Activated naive CD8-positive, alpha-beta T cell treated with anti-CD3 and anti-CD28 coated beads, Interleukin-2, amount 50 U/mL, for 24 hours (primary cell): Measurements from ENCODE around the gene KIAA1217.

Experiments used
- ATAC-seq: fragments of 150-1000 bp; cut with Tn5 transposase; one replicate; pipeline ENCODE4 v1.10.0; 2021
- DNase-seq: peaks from one replicate; pipeline ENCODE4 v3.0.0; 2021
- H3K27ac Mint-ChIP-seq: one replicate; pipeline ENCODE4 v1.8.0; 2021; ENCODE audit warnings: mild to moderate bottlenecking, mixed read lengths
- H3K27me3 Mint-ChIP-seq: one replicate; pipeline ENCODE4 v1.8.0; 2021; ENCODE audit warnings: mixed read lengths
- H3K36me3 Mint-ChIP-seq: one replicate; pipeline ENCODE4 v1.8.0; 2021; ENCODE audit warnings: low read depth, mixed read lengths
- H3K4me1 Mint-ChIP-seq: one replicate; pipeline ENCODE4 v1.8.0; 2021; ENCODE audit warnings: mixed read lengths
- H3K4me3 Mint-ChIP-seq: one replicate; pipeline ENCODE4 v1.8.0; 2021; ENCODE audit warnings: mild to moderate bottlenecking, moderate library complexity, mixed read lengths
- H3K9me3 Mint-ChIP-seq: one replicate; pipeline ENCODE4 v1.8.0; 2021; ENCODE audit warnings: mixed read lengths

The KIAA1217 gene

DNA sequence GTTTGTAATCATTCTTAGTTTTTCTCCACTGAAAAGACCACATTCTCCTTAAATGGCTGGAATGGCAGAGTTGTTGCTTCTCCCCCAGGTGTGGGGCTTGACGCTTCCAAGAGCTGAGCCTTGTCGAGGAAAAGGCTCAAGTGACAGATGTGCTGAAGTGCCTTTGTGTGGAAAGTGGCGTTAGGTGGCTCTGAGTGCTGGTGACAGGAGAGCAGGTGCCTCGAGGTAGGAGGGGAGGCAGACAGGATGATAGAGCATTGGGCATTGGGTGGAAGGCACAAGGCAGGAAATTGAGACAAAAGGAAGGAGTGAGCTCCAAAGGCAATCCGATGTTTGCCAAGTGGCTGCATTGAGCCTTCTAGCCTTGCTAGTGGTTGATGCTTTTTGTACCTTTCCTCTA is 6.7 kb downstream of the KIAA1217 start:
- Mint-ChIP-seq H3K4me1 (peaks cover under 1% of the 10 kb centered on the region), H3K27me3 (peaks cover 22% of the 10 kb centered on the region), H3K9me3 (no peaks in the 10 kb centered on the region), H3K36me3 (no peaks in the 10 kb centered on the region), H3K4me3 (no peak overlapping the region), H3K27ac (no peak overlapping the region)
- DNase-seq: no peak
- no peak for ATAC-seq

DNA sequence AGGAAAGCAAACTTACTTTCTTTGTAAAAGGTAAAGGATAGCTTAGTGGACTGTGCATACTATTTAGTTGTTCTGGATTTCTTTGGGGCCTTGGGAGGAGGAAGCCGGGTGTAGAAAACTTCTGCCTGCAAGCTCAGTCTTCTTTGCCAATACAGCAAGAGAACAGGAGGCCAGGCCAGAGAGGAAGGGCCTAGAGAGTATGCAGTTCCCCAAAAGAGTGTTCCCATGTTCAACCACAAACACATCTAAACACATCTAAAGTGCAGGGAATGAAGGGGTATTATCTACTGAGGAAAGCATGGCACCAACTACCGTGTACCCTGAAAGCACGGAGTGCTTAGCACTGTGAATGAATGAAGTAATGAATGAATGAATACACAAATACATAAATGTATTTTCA is 11.0 kb downstream of the KIAA1217 start:
- no peak overlapping the region for H3K27ac Mint-ChIP-seq
- DNase-seq (no peak), ATAC-seq (no peak)
- H3K36me3 Mint-ChIP-seq: no peaks in the 10 kb centered on the region
- no peaks in the 10 kb centered on the region for H3K9me3 Mint-ChIP-seq
- no peaks in the 10 kb centered on the region for H3K4me1 Mint-ChIP-seq
- no peak overlapping the region for H3K4me3 Mint-ChIP-seq
- H3K27me3 Mint-ChIP-seq: peaks cover 8% of the 10 kb centered on the region

DNA sequence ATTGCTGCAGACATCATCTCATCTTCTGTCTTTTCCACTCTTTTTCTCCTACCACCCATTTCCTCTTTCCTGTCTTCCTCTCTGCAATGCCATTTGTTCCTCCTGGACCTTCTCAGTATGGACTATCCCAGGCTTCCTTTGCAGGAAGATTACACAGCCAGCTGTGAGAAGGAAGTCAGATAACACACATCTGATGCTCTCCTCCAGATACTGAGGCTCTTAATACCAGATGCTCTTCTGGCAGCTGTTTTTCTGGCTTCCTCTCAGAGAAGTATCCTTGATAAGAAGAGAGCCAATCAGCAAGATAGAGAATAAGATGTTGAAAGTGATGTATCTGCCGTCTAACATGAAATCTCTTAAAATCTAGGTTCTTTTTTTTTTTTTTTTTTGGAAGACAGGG is 14.4 kb downstream of the KIAA1217 start:
- DNase-seq: no peak
- Mint-ChIP-seq H3K27ac (no peak overlapping the region), H3K36me3 (no peaks in the 10 kb centered on the region), H3K4me1 (no peaks in the 10 kb centered on the region), H3K27me3 (peaks cover 2% of the 10 kb centered on the region), H3K4me3 (no peak overlapping the region), H3K9me3 (no peaks in the 10 kb centered on the region)
- no peak for ATAC-seq

DNA sequence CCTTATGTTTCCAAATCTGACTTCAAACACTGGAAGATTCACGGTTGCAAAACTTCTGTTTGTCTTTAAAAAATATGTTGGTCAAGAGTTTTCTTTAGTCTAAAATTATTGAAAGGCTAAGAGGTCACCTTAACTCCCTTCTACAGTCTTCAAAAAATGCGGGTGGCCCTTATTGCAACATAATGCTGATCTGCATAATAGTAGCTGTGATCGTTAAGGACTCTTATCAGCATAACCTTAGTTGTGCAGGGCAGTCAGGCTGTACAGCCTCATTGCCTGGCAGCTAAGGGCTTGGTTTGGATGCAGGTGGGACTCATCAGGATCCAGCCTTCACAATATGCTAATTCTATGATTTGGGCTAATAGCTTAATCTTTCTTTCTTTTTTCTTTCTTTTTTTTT is 15.0 kb downstream of the KIAA1217 start:
- Mint-ChIP-seq H3K4me1 (no peaks in the 10 kb centered on the region), H3K27ac (no peak overlapping the region), H3K27me3 (peaks cover 2% of the 10 kb centered on the region), H3K36me3 (no peaks in the 10 kb centered on the region), H3K4me3 (no peak overlapping the region), H3K9me3 (no peaks in the 10 kb centered on the region)
- ATAC-seq (no peak), DNase-seq (no peak)

DNA sequence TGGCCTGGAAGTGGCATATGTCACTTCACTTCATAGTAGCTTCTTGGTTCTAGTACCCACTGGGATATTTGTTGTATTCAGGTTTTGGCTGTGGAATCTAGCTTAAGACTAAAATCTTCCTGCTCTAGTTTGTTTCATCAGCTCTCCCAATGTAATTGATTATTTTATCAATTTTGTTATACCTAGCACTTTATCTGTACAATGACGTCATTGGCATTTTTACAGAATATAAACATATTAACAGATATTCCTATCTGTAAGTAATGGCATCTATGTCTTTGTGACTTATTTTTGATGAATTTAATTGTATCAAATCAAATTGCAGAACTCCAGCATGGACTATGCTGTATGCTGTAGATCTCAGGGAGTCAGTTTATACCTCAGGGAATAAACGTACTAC is 19.7 kb downstream of the KIAA1217 start:
- peaks cover 4% of the 10 kb centered on the region for H3K27me3 Mint-ChIP-seq

DNA sequence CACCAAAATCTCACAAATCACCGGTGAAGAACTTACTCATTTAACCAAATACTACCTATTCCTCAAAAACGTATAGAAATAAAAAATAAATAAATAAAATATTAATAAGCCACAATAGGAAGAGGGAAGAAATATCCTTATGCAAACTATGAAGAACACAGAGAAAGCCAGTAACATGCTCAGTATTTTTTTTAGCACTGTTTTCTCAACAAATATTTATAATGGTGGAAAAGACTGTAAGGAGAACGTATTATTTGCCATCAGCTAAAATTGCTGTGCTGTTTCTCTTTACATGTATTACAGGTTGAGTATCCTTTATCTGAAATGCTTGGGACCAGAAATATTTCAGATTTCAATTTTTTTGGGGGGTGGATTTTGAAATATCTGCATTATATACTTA is 21.0 kb downstream of the KIAA1217 start:
- Mint-ChIP-seq H3K36me3 (no peaks in the 10 kb centered on the region), H3K27me3 (peaks cover 4% of the 10 kb centered on the region), H3K9me3 (no peaks in the 10 kb centered on the region), H3K4me1 (no peaks in the 10 kb centered on the region), H3K4me3 (no peak overlapping the region), H3K27ac (no peak overlapping the region)
- DNase-seq (no peak), ATAC-seq (no peak)

More for the DNA sequence above, 19.7 kb downstream of the KIAA1217 start:
- DNase-seq: no peak
- Mint-ChIP-seq H3K36me3 (no peaks in the 10 kb centered on the region), H3K4me3 (no peak overlapping the region), H3K4me1 (no peaks in the 10 kb centered on the region), H3K9me3 (no peaks in the 10 kb centered on the region), H3K27ac (no peak overlapping the region)
- ATAC-seq: no peak

DNA sequence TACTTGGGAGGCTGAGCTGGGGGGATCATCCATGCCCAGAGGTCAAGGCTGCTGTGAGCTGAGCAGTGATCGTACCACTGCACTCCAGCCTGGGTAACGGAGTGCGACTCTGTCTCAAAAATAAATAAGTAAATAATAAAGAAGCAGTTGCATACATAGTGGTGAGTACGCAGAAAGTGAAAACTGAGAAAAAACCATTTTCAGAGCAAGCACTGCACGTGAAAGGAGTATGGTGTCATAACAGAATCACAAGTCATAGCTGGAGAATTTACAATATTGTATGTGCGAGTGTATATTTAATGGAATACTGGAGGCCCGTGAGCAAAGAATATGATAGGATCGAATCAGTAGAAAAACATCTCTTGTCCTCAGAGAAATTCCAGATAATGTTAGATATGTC is 22.3 kb downstream of the KIAA1217 start:
- H3K9me3 Mint-ChIP-seq: no peaks in the 10 kb centered on the region
- no peaks in the 10 kb centered on the region for H3K36me3 Mint-ChIP-seq
- peaks cover 4% of the 10 kb centered on the region for H3K27me3 Mint-ChIP-seq
- H3K4me1 Mint-ChIP-seq: no peaks in the 10 kb centered on the region
- H3K27ac Mint-ChIP-seq: no peak overlapping the region
- DNase-seq (no peak), ATAC-seq (no peak)
- no peak overlapping the region for H3K4me3 Mint-ChIP-seq

DNA sequence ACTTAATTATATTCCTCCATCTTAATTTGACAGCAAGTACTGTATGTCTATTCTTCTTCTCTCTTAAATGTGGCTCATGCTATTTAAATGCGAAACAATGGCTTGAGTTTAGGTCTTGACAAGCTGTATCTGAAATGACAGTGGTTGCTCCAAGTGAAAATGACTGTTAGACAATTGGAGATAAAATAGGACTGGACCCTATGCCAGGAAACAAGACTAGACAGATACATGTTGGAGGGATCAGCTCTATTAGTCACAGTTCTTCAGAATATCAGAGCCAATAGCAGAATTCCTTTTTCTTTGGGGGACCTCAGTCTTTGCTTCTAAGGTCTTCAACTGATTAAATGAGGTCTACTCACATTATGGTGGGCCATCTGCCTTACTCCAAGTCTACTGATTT is 25.8 kb downstream of the KIAA1217 start:
- H3K27me3 Mint-ChIP-seq: peaks cover 25% of the 10 kb centered on the region
- H3K9me3 Mint-ChIP-seq: no peaks in the 10 kb centered on the region
- DNase-seq (no peak), ATAC-seq (no peak)
- no peak overlapping the region for H3K4me3 Mint-ChIP-seq
- no peaks in the 10 kb centered on the region for H3K4me1 Mint-ChIP-seq
- H3K36me3 Mint-ChIP-seq: no peaks in the 10 kb centered on the region
- H3K27ac Mint-ChIP-seq: no peak overlapping the region

DNA sequence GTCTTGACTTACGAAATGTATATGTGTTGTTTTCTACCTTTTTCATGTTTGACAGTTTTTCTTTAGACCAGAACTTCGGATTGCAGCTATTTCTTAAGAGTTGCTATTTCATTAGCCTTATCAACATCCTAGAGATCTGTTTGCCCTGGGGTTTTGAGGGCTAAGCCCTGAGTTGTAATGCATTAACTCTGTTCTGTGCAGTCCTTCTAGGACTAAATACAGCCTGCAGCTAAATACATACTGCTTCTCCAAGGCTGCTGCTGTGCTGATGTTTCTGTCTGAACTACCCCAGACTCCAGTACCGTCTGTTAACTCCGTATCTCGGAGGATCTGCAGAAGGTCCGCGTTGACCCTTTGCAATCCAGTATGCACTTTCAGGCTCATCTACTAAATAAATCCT is 26.5 kb downstream of the KIAA1217 start:
- ATAC-seq (no peak), DNase-seq (no peak)
- H3K27ac Mint-ChIP-seq: no peak overlapping the region
- no peaks in the 10 kb centered on the region for H3K9me3 Mint-ChIP-seq
- H3K4me3 Mint-ChIP-seq: no peak overlapping the region
- peaks cover 27% of the 10 kb centered on the region for H3K27me3 Mint-ChIP-seq
- no peaks in the 10 kb centered on the region for H3K4me1 Mint-ChIP-seq
- H3K36me3 Mint-ChIP-seq: no peaks in the 10 kb centered on the region

DNA sequence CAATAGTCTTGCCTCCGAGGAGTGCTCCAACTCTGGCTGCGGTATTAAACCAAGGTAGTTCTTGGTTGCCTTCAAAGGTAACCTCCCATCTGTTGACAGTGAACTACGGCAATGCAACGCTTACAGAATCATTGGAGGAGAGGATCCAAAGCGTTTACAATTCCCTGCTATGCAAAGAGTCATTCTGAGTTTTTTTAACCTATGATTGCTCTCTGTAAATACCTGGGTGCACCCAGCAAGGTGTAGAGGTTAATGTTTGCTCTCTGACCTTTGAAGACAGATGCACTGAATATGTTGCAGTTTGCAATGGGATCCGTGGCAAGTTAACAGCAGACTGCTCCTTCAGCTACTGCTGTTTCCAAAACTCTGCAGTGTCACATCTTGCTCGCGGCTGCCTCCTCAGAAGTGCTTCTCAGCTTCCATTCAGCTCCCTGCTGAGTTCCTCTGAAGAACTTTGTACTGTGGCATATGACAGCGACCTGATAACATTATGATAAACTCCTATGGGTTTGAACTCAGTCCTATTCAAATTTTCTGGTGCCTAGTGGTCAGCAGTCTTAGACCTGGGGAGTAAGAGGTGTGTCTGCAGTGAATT is 29.0 kb downstream of the KIAA1217 start:
- ATAC-seq: no peak

DNA sequence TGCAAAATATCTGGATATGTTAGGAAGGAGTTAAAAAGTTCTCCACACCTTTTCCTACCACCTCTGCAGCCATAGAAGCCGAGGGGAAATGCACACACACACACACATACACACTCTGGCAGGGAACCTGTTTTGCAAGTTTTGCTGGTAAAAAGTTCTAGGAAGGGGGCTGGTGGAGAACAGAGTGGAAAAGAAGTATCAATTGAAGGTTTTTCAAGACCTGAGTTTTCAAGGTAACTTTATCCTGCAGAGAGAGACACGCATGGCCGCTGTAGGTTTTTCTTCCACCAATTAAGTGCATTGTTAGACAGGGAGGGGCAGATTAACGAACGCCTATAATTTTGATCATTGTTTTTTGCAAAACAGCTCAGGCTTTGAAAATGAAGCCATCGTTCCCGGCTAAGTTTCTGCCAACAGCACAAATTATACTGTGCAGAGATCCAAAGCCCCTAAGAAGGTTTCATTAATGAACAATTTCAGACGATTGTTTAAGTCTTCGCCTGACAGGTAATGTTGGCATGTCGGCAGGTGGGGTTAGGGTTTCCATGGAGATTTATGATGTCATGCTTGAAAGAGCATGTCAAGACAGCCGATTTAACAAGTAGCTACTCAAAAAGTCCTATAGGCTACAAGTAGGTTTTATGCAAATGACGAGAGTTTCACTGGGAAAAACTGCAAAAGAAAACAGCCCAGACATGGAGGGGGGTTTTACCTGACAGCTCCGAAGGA is 29.7 kb downstream of the KIAA1217 start:
- ATAC-seq (no peak), DNase-seq (no peak)
- Mint-ChIP-seq H3K4me1 (no peaks in the 10 kb centered on the region), H3K27ac (no peak overlapping the region), H3K36me3 (no peaks in the 10 kb centered on the region), H3K9me3 (no peaks in the 10 kb centered on the region), H3K27me3 (peaks cover 30% of the 10 kb centered on the region), H3K4me3 (no peak overlapping the region)

More for the DNA sequence above, 29.0 kb downstream of the KIAA1217 start:
- DNase-seq: no peak
- no peak overlapping the region for H3K4me3 Mint-ChIP-seq
- peaks cover 28% of the 10 kb centered on the region for H3K27me3 Mint-ChIP-seq
- H3K9me3 Mint-ChIP-seq: no peaks in the 10 kb centered on the region
- no peaks in the 10 kb centered on the region for H3K4me1 Mint-ChIP-seq
- no peaks in the 10 kb centered on the region for H3K36me3 Mint-ChIP-seq
- H3K27ac Mint-ChIP-seq: no peak overlapping the region

DNA sequence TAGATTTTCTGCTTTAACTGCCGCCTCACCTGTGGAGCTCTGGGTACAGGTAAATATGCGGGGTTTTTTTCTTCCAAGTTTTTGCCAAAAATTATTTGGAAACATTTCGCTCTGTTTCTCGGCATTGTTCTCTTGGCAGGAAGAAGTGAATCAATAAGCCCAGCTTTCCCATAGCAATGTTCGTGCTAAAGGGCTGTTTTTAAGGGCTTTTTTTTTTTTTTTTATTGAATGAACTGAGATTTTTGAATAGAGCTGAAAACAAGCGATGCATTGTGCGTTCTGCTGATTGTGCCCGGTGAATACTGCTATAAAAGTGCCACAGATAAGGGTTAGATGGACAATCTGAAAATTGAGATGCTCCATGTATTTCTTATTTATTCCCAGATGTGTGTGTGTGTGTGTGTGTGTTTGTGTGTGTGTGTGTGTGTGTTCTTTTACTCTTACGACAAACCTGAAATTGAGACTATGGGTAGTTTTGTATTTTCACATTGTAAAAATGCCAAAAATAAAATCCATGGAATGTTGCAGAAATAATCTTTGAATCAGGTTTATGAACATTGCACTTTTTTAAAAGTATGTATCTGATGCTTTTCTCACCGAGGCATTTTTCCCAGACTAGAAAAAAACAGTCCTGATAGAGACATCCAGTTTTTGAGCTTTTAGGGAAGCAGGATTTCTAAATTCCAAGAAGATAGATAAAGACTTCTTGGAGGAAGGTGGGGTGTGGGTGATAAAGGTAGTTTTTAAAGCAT is 30.5 kb downstream of the KIAA1217 start:
- H3K27ac Mint-ChIP-seq: no peak overlapping the region
- H3K27me3 Mint-ChIP-seq: peaks cover 30% of the 10 kb centered on the region
- H3K36me3 Mint-ChIP-seq: no peaks in the 10 kb centered on the region
- ATAC-seq (no peak), DNase-seq (no peak)
- no peaks in the 10 kb centered on the region for H3K9me3 Mint-ChIP-seq
- no peak overlapping the region for H3K4me3 Mint-ChIP-seq
- no peaks in the 10 kb centered on the region for H3K4me1 Mint-ChIP-seq

DNA sequence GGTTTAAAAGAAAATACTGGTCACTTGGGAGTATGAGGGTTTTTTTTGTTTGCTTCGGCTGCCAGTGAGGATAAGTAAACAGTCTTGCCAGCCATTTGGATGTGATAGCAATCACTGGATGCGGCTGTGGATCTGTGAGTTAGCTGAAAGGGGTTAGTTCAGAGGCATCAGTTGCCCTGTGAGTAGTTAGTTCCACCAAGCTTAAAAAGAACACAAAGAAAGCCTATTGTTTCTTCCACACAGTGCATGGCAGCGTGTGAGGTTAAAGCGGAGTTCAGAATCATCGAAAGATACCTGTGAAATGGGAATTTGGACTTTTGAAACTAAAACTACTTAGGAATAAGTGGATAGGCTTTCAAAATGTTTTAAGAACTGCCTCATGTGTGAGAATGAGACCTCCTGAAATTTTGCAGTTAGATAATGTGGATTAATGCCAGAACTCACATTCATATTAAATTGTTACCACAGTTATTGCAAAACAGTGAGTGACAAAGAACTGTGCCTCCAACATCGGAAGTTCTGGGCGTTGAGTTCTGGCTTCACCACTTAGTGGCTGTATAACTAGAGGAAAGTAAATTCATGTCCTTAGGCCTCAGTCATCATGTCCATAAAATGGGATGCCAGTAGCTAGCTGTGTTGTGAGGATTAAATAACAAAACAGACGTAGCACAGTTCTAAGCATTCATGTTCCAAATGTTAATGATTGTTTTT is 31.3 kb downstream of the KIAA1217 start:
- DNase-seq (no peak), ATAC-seq (no peak)
- H3K9me3 Mint-ChIP-seq: no peaks in the 10 kb centered on the region

DNA sequence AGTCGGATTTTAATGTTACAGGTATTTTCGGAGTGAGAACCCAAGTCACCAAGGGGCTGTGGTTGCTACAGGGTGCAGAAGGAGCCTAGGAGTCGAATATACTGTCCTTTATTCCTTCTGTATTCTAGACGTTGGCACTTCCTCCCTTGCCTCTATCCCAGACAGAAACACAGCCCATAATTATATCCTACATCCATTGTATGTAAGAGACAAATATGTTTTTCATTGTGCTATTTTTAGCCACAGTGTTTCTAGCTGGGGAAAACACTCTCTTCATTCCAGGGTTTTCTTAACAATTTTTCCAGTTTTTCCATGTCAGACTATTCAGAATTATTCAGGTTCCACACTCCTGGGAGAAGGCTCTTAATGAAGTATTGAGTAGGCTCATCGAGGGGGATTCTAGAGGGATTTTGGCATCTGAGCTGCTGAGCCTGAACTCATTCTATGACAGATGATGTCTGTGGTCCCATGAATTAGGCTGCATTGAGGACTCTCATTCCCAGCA is 32.6 kb downstream of the KIAA1217 start:
- H3K27ac Mint-ChIP-seq: no peak overlapping the region
- no peak overlapping the region for H3K4me3 Mint-ChIP-seq
- H3K4me1 Mint-ChIP-seq: no peaks in the 10 kb centered on the region
- peaks cover 32% of the 10 kb centered on the region for H3K27me3 Mint-ChIP-seq
- H3K9me3 Mint-ChIP-seq: no peaks in the 10 kb centered on the region
- DNase-seq (no peak), ATAC-seq (no peak)
- no peaks in the 10 kb centered on the region for H3K36me3 Mint-ChIP-seq

More for the DNA sequence above, 31.3 kb downstream of the KIAA1217 start:
- Mint-ChIP-seq H3K4me1 (no peaks in the 10 kb centered on the region), H3K36me3 (no peaks in the 10 kb centered on the region), H3K4me3 (no peak overlapping the region), H3K27ac (no peak overlapping the region), H3K27me3 (peaks cover 30% of the 10 kb centered on the region)
